HCT116 (cell line): Measurements from ENCODE around the gene SMAGP.

ENCODE experiments used
- SP1 ChIP-seq: IDR thresholded peaks from 2 replicates; pipeline ENCODE4 v1.6.1; 2012; ENCODE audit warnings: low read depth
- TF ChIP-seq, protein P1 (sequence below), 3 experiments: fragments of 200-600 bp in 1 of 3; sonication (generic) in 1 of 3; IDR thresholded peaks in 2 of 3; conservative IDR thresholded peaks in 1 of 3; 2 replicates each; pipeline ENCODE4 v1.5.1; 2012 to 2017; ENCODE audit warnings: low read depth in 2 of 3, low read length in 2 of 3, antibody characterized with exemption in 1 of 3, borderline replicate concordance in 1 of 3, control low read depth in 1 of 3, mild to moderate bottlenecking in 1 of 3, mixed read lengths in 1 of 3, mixed run types in 1 of 3, moderate library complexity in 1 of 3; ENCODE audit not compliant: insufficient read depth in 1 of 3

GRCh38 chr12:51275088-51275487 lies 4.9 kb upstream of the SMAGP start:
- TF ChIP-seq, protein P1, sequence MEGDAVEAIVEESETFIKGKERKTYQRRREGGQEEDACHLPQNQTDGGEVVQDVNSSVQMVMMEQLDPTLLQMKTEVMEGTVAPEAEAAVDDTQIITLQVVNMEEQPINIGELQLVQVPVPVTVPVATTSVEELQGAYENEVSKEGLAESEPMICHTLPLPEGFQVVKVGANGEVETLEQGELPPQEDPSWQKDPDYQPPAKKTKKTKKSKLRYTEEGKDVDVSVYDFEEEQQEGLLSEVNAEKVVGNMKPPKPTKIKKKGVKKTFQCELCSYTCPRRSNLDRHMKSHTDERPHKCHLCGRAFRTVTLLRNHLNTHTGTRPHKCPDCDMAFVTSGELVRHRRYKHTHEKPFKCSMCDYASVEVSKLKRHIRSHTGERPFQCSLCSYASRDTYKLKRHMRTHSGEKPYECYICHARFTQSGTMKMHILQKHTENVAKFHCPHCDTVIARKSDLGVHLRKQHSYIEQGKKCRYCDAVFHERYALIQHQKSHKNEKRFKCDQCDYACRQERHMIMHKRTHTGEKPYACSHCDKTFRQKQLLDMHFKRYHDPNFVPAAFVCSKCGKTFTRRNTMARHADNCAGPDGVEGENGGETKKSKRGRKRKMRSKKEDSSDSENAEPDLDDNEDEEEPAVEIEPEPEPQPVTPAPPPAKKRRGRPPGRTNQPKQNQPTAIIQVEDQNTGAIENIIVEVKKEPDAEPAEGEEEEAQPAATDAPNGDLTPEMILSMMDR (IDR thresholded peaks at IDR 0.05 in 2 of 3, conservative IDR thresholded peaks at IDR 0.05 in 1 of 3; ENCODE audit: borderline replicate concordance in 1 of 3, insufficient read depth in 1 of 3, low read depth in 2 of 3, low read length in 2 of 3) = no peak
- TF ChIP-seq SP1 = no peak
